ENCODE measurements around the gene COL20A1.

Gene COL20A1

DNA sequence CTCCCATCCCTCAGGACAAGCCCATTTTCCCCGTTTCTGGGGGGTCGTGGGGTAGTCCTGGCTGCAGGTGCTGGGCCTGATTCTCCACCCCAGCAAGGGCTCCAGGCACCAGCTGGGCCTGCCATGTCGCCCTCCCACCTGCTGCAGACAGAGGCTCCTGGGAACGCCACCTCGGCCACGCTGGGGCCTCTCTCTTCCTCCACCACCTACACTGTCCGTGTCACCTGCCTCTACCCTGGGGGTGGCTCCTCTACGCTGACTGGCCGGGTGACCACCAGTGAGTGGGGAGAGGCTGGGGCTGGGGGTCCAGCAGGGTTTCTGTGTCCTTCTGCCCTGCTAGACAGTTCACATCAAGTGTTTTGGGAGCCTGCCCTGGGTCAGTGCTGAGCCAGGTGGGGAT is 19.3 kb downstream of the COL20A1 start:
- TF ChIP-seq, protein P1, sequence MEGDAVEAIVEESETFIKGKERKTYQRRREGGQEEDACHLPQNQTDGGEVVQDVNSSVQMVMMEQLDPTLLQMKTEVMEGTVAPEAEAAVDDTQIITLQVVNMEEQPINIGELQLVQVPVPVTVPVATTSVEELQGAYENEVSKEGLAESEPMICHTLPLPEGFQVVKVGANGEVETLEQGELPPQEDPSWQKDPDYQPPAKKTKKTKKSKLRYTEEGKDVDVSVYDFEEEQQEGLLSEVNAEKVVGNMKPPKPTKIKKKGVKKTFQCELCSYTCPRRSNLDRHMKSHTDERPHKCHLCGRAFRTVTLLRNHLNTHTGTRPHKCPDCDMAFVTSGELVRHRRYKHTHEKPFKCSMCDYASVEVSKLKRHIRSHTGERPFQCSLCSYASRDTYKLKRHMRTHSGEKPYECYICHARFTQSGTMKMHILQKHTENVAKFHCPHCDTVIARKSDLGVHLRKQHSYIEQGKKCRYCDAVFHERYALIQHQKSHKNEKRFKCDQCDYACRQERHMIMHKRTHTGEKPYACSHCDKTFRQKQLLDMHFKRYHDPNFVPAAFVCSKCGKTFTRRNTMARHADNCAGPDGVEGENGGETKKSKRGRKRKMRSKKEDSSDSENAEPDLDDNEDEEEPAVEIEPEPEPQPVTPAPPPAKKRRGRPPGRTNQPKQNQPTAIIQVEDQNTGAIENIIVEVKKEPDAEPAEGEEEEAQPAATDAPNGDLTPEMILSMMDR (IDR thresholded peaks at IDR 0.05; ENCODE audit: insufficient read depth, low read length, missing control alignments), result no peak
- ChIA-PET POLR2A (no interaction called here), CTCF (no interaction called here)
- H3K4me3 ChIP-seq (ENCODE audit: low read depth, low read length), result no peak overlapping the region
- no peak for DNase-seq (ENCODE audit: low read depth, low spot score)

DNA sequence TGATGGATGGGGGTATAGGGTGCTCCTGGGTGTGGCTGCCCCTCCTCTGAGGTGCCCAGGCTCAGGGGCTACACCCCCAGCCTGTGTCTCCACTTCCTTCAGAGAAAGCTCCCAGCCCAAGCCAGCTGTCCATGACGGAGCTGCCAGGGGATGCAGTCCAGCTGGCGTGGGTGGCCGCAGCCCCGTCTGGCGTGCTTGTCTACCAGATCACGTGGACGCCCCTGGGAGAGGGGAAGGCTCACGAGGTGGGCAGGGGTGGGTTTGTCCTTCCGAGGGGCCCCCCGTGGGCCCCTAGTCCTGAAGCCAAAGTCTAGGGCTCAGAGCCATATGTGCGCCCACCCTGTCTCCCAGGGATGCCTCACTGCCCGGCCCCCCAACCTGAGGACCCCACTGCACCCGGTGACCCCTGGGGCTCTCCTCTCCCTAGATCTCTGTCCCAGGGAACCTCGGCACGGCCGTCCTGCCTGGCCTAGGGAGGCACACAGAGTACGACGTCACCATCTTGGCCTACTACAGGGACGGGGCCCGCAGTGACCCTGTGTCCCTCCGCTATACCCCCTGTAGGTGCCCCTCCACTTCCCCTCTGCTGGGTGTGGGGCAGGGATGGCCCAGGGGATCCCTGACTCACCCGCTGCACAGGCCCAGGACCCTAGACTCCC is 19.8 kb downstream of the COL20A1 start:
- POLR2A ChIA-PET, result no interaction called here
- H3K4me3 ChIP-seq (ENCODE audit: low read depth, low read length), result no peak overlapping the region
- CTCF ChIA-PET, result interaction anchor here (0.7 to 1.8 kb wide), 2 partner anchors 13 to 65 kb away, joined by 3 to 5 read pairs; no protein-coding TSS in a partner anchor
- TF ChIP-seq, protein P1 (IDR thresholded peaks at IDR 0.05; ENCODE audit: insufficient read depth, low read length, missing control alignments), result no peak
- DNase-seq (ENCODE audit: low read depth, low spot score), result no peak

DNA sequence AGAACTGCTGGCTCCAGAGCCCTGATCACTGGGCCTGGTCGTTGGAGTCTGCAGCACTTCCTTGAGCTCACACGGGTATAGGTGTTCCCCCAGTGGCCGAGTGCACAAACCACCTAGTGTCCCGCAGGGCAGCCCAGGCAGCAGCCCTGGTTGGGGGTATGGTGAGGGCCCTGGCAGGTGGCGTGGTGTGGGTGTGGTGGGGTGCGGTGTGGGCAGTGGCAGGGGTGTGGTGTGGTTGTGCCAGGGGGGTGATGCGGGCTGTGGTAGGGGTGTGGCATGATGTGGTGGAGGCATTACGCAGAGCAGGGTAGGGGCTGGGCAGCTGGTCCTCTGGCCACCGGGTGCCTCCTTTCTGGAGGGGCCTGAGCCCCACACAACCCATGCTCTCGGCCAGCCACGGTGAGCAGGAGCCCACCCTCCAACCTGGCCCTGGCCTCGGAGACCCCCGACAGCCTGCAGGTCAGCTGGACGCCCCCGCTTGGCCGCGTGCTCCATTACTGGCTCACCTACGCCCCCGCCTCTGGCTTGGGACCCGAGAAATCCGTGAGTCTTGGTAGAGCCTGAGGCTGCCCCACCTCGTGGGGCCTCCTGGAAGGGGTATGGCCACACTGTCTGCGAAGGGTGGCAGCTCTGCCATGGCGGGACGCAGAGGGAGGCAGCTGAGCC is 20.5 kb downstream of the COL20A1 start:
- H3K4me3 ChIP-seq (ENCODE audit: low read depth, low read length), result no peak overlapping the region
- no peak for DNase-seq (ENCODE audit: low read depth, low spot score)
- TF ChIP-seq, protein P1 (IDR thresholded peaks at IDR 0.05; ENCODE audit: insufficient read depth, low read length, missing control alignments), result no peak
- ChIA-PET POLR2A (no interaction called here), CTCF (interaction anchor here (0.7 to 1.8 kb wide), 3 partner anchors 13 to 65 kb away, joined by 3 to 5 read pairs (median 3); no protein-coding TSS in a partner anchor)

DNA sequence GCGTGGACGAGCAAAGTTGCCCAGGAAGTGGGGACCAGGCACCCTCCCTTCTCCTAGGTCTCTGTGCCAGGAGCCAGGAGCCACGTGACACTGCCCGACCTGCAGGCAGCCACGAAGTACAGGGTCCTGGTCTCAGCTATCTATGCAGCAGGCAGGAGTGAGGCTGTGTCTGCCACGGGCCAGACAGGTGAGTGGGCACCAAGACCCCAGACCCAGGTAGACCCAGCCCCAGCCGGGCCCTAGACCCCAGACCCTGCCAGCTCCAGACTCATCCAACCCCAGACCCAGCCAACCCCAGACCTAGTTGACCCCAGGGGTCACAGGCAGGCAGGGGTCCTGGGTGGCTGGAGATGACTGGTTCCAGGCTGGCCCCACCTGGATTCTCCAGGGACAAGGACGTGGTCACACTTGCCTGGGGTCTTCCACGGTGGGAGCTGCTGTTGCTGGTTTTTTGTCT is 21.1 kb downstream of the COL20A1 start:
- TF ChIP-seq, protein P1 (IDR thresholded peaks at IDR 0.05; ENCODE audit: insufficient read depth, low read length, missing control alignments), result no peak
- DNase-seq (ENCODE audit: low read depth, low spot score), result no peak
- ChIA-PET CTCF (interaction anchor here (1.3 to 1.8 kb wide), 2 partner anchors 12 to 15 kb away, joined by 3 to 5 read pairs; no protein-coding TSS in a partner anchor), POLR2A (no interaction called here)
- no peak overlapping the region for H3K4me3 ChIP-seq (ENCODE audit: low read depth, low read length)

DNA sequence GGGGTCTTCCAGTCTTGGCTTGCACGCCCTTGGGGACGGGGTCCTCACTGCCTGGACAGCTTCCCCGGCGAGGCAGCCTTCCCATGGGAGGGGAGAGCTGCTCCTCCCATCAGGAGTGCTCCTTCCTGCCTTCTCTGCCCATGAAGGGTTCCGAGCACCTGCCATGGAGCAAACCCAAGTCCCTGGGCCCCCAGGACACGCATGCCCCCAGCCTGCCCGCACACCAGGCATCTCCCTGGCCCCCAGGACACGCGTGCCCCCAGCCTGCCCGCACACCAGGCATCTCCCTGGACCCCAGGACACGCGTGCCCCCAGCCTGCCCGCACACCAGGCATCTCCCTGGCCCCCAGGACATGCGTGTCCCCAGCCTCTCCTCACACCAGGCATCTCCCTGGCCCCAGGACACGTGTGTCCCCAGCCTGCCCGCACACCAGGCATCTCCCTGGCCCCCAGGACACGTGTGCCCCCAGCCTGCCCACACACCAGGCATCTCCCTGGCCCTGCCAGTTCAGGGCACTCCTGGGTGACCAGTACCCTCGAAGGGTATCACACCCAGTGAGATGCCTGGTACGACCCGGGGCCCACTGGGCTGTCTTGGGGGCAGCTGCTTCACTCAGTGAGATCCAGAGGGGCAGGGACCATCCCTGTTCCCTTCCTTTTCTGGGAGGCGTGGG is 21.7 kb downstream of the COL20A1 start:
- no peak for DNase-seq (ENCODE audit: low read depth, low spot score)
- H3K4me3 ChIP-seq (ENCODE audit: low read depth, low read length), result no peak overlapping the region
- ChIA-PET POLR2A (no interaction called here), CTCF (interaction anchor here (1.3 to 1.8 kb wide), 2 partner anchors 12 to 15 kb away, joined by 3 to 5 read pairs; no protein-coding TSS in a partner anchor)
- TF ChIP-seq, protein P1 (IDR thresholded peaks at IDR 0.05; ENCODE audit: insufficient read depth, low read length, missing control alignments), result no peak

DNA sequence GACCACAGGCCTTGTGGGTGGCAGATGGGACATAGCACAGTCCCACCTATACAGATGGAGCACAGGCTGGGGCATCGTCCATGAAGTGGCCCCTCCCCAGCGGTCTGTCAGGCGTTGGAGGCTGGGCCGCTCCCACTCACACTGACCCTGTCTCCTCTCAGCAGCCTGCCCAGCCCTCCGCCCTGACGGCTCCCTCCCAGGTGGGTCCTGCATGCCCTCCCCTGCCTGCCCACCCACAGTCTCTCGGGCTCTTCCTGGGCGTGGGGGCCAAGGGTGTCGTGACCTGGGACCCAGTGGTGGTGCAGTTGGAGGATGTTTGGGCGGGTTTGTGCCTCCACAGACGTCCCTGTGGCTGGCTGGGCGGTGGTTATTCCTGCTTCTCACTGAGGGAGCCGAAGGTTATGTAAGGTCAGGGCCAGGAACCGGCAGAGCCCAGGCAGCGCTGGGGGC is 22.3 kb downstream of the COL20A1 start:
- DNase-seq (ENCODE audit: low read depth, low spot score), result no peak
- H3K4me3 ChIP-seq (ENCODE audit: low read depth, low read length), result no peak overlapping the region
- ChIA-PET POLR2A (no interaction called here), CTCF (no interaction called here)
- TF ChIP-seq, protein P1 (IDR thresholded peaks at IDR 0.05; ENCODE audit: insufficient read depth, low read length, missing control alignments), result no peak
